Hematopoietic multipotent progenitor cell treated with erythropoietin and hydrocortisone succinate and interleukin-3 and kit ligand, for 4 days (in vitro differentiated cells): ENCODE measurements around the gene CD207.
A peak's percentile ranks its signal among the peaks of the same experiment; 100 is the strongest.

Experiments
- DNase-seq: peaks from one replicate; pipeline ENCODE4 v3.0.0-alpha.2; 2015

The CD207 gene

DNA sequence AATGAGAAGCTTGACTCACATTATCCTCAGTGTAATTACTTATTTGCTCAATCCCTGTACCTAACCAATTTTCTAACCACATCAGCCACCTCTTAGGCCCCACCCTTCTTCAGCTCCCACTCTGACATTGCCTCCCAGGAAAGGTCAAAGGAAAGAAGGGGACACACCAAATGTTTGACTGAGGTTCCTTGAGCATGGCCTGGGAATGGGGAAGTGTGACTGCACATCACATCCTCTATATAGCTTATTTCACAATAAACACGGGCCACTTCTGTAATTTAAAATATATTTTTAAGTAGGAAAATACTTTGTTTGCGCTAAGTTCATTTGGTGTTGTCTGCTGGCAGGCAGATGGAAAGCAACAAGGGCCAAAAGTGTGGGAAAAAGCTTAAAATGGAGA lies 42.2 kb downstream of the CD207 start:
- DNase-seq: peak; percentile 25

DNA sequence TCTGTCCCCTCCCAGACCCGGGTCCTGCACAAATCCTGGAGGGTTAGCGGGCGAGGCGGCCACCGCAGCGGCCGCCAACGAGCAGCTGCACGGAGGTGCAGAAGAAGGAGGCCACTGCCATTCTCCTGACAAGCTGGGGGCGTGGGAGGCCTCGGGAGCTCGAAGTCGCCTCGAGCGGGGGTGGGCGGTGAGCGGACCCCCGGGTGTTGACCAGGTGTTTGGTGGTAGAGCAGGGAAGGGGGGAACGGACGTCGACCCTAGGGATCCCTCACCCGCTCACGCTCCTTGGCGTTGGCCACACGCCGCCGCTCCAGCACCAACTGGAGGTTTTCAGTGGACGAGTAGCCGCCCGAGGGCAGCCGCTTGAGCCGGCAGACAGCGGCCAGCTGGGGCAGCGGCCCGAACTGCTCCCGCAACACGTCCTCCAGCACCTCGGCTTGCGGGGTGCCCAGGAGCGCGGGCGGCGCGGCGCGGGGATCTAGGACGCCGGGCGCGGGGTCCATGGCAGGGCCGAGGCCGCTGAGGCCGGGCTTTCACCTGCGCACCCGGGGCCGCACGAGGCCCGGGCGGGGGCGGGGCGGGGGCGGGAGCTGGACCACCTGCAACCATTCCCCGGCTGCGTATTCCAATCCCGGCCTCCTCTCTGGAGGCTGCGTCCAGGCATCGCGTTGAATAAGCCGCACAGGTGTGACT lies 45.3 kb downstream of the CD207 start, which contains the start of gene FIGLA:
Gene FIGLA, minus strand, starts transcription at position 508 of the 693 bp plus-strand sequence. Its CDS starts 5 bp downstream, at position 503.
- DNase-seq: no peak

DNA sequence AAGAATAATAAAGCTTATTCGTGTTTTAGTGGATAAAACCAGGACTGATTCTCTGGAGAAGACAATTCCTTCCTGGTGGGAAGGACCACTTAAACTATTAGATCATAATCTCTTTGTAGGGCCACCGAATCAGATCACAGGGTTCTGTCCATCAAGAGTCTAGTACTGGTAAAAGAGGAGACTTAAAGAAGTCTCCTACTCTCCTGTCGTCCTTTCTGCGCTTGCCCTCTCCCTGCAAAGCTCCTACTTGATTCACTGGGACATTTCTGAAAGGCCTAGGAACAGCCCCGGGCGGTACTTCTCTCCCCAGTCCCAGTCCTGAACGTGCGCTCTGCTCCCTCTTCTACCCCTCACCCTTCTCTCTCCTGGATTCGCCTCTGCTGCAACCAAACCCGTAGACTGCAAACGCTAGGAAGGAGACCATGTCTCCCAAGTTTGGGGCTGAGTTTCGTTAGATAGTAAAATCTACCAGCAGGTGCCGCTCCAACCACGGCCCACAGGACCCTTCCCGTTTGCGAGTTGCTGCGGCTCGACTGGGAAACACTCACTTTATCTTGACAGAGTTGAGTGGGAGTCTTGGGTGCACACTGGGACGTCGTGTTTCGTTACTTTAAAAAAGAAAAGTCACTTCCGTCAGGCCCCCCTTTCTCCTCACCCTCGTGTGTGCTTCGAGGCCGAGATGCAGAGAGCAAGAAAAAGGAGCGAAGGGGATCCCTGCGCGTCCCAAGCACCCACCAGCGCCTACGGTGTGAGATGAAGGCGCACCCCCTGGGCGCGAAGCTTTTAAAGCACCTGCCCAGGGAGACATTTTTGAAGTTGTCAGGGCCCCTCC lies 46.1 kb downstream of the CD207 start:
- DNase-seq: peak; percentile 86

DNA sequence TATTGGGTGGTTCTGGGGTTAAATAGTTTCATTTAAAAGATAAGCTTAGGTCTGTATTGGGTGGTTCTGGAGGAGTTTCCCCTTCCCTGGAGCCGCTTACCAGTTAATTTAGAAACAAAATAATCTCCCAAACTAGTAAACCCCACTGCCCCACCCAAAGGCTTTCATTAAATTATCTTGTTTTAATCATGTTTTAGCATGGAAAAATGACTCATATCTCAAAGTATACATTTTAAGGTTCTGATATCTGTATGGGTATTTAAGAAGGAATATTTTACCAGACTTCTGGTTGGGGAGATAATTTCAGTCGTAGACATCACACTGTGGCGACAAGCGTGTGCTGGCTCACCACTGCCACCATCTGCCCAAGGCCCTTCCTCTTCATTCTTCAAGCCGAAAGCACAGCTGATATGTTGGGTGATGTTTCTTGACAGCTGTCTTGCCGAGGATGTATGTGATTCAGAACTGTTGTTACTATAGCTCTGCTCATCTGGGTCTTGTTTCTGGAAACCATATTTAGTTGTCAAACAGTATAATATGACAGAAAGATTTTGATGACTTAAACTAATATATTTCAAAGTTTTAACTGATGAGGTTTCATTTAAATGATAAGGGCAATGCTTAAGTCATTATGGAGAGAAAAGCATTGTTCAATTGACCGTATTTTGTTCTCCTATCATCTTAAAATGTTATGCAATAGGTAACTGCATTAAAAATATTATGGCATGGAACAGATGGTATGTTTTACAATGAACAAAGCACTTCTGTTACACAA lies 50.3 kb downstream of the CD207 start:
- peak; percentile 89 for DNase-seq

DNA sequence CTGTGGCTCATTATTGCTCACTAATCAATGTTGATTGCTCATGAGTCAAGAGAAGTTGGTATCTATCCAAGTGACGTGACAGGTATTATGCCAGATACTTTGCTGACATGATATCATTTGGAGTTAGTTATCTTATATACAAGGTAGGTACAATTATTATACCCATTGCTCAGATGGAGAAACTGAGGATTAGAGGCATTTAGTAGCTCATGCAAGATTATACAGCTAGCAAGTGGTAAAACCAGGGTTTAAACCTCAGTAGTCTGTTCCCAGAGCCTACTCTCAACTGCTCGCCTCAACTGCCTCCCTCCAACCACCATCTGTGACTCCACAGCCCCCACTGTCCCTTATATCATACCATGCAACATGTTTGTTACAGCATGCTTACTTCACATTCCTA lies 51.3 kb downstream of the CD207 start:
- DNase-seq: no peak
